Medulla oblongata (tissue), 1 donor: ENCODE results near the gene HAPLN3.
"Not testable (repeated sequence)": the region's sequence is repeated elsewhere in the genome, so short reads cannot be mapped to it uniquely, and the experiment has no call there.

ENCODE experiments used
- DNase-seq: peaks from one replicate; pipeline ENCODE4 v3.0.0-alpha.2; 2015; ENCODE audit errors: extremely low spot score

HAPLN3 gene, protein sequence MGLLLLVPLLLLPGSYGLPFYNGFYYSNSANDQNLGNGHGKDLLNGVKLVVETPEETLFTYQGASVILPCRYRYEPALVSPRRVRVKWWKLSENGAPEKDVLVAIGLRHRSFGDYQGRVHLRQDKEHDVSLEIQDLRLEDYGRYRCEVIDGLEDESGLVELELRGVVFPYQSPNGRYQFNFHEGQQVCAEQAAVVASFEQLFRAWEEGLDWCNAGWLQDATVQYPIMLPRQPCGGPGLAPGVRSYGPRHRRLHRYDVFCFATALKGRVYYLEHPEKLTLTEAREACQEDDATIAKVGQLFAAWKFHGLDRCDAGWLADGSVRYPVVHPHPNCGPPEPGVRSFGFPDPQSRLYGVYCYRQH

DNA sequence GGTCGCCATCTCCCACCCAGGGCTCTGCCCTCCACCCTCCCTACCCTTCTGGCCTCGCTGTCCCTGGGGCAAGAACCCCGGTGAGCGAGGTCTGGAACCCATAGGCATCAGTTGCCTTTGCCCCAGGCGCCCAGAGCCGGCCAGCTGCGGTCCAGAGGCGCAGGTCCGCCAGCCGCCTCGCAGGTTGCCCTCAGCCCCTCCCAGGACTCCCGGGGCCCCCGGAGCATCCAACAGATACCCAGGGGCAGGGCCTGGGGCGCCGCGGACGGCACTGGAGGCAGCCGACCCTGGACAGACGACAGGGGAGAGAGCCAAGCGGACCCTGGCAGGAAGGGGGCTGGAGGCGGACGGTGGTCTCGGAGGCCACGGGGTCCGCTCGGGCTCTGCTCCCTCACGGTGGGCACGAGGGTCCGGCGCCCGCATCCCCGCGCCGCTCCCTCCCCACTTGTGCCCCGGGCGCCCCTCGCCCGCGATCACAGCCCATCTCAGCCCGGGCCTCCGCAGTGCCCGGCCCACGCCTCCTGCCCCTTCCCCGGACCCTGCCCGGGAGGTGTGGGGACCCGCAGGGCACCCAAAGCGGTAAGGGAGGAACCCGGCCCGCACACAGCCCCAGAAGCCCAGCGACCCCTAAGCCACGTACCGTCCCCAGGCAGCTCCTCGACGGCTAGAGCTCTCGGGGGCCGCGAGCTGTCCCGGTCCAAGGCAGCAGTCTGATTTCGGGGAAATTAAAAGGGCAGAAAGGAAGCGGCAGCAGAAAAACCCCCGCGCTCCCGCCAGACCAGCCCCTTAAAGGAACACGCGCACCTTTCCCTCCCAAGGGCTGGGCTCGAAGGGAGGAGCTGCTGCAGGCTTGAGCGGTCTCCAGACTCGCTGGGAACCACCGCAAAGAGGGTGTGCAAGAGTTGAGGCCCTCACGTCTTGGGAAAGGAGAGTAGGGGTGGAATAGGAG lies at the start of gene HAPLN3:
Gene HAPLN3 (minus strand): TSS at position 726 of the 949 bp plus-strand sequence. CDS start 8,246 bp downstream, outside the sequence.
- DNase-seq = no peak

DNA sequence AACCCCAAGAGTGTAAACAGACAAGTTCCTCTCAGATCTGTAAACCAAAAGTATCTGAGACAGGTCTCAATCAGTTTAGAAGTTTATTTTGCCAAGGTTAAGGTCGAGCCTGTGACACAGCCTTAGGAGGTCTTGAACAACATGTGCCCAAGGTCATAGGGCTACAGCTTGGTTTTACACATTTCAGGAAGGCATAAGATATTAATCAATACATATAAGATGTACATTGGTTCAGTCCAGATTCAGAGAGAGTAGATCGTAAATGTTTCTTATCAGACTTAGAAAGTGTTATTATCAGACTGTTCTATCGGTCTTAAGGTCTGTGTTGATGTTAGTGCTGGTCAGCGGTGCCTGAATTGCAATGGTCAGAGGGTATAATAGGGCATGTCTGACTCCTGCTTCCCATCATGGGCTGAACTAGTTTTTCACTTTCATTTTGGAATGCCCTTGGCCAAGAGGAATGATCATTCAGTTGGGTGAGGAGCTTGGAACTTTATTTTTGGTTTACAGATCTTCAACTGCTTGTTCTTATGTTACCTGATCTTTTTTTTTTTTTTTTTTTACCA lies 44.8 kb upstream of the HAPLN3 start:
- DNase-seq = no peak

DNA sequence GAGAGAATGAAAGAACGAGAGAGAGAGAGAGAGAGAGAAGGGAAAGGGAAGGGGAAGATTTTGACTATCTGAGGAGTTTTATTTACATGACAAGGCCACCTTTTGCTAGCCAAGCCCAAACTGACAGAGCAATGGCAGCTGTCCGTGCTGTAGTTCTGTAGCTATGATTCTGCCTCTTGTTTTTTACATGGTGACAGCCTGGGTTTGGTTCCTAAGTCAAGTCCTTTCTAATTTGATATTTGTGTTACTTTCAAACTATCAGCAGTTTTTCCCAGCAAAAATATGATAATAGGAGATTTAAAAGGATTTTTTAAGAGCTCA lies 44.1 kb upstream of the HAPLN3 start:
- DNase-seq = no peak

DNA sequence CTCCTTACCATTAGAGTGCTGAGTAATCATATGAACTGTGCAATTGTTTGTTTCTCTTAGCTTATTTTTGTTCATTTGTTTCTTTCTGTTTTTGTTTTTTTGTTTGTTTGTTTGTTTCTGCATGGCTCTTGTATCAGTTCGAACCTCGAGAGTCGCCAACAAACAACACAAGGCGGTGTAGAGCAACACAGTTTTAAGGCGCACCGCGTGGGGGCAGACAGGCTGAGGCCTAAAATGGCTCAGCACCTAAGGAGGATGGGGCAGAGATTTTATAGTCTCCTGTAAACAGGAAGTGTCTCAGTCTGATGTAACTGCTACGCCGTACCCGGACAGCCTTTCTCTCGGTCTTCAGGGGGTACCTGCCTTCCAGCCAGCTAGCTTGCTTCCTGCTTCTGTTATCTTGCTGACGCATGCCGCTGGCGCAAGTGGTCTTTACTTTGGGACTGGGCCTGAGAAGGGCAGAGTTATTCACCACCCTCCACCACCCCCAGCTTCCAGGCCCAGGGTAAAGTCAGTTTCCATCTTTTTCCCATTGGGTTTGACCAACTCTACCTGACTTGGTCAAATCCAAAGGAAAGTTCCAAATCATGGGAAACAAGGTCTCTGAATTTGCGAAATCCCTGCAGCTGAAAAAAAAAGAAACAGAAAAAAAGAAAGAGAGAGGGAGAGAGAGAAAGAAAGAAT lies 43.6 kb upstream of the HAPLN3 start:
- no peak for DNase-seq

DNA sequence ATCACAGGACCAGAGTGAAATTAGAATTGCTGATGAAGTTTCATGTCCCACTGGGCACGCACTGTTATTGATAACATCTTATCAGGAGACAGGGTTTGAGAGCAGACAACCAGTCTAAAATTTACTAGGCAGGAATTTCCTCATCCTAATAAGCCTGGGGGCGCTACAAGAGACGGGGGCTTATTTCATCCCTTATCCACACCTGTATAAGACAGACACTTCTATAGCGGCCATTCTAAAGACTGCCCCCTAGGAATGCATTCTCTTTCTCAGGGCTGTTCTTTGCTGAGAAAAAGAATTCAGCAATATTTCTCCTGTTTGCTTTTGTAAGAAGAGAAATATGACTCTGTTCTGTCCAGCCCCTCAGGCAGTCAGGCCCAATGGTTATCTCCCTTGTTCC lies 39.1 kb upstream of the HAPLN3 start:
- not testable (repeated sequence) for DNase-seq

DNA sequence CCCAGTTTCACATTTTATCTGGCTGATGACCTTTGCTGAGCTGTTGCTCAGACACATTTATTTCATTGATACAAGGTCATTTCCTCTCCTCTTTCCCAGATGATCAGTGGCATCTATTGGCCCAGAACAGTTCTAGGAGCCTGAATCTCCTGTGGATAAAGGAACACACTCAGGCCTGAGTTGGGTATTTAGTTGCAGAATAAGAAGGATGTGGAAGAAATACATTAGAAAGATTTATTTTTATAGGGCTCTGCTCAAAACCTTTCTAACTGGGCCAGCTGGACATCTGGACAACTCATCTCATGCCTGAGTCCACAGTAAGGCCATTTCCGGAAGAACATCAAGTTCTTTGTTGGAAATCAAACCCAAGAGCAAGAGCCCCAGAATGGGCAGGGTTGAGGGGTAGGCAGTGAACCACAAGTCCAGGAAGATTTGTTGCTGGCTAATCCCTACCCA lies 37.6 kb upstream of the HAPLN3 start:
- no peak for DNase-seq

DNA sequence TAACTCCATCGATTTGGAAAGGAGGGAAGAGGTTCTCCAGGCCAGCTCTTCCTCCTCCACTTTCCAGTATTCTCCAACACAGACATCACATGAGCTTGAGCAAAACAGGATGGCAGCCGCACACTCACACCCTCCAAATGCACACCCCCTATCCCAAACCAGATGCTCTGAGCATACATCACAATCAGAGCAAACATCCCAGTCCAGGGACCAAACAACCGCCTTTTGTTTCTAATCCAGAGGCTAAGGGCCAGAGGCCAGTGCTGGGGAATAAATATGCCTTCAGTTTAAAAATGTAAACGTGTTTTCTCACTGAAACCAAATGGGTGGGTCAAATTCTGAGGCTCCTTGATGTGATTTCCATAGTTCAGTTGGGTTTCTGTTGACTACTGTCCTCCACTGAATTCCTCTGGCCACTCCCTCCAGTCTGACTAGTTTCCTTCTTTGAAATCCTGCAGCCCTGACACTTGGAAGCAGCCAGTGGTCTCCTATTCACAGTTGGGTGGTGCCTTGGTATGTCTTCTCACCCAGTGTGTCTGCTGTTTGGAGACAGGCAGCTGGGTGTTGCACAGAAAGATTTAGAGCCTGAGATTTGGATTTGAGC lies 37.0 kb upstream of the HAPLN3 start:
- peak; percentile 93 for DNase-seq

DNA sequence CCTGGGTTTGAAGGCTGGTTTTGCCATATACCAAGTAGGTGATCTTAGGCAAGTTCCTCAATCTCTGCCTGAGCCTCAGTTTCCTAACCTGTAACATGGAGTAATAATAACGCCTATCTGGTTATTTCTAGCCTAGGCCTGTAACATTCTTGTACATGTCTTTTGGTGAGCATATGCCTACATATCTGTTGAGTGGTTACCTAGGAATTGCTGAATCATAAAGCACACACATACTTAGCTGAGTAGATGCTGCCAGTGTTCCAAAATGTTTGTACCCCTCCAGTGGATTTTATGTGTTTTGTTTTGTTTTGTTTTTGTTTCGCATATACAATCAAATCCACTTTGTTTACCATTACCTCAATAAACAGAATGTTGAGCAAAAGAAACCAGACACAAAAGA lies 35.2 kb upstream of the HAPLN3 start:
- no peak for DNase-seq

DNA sequence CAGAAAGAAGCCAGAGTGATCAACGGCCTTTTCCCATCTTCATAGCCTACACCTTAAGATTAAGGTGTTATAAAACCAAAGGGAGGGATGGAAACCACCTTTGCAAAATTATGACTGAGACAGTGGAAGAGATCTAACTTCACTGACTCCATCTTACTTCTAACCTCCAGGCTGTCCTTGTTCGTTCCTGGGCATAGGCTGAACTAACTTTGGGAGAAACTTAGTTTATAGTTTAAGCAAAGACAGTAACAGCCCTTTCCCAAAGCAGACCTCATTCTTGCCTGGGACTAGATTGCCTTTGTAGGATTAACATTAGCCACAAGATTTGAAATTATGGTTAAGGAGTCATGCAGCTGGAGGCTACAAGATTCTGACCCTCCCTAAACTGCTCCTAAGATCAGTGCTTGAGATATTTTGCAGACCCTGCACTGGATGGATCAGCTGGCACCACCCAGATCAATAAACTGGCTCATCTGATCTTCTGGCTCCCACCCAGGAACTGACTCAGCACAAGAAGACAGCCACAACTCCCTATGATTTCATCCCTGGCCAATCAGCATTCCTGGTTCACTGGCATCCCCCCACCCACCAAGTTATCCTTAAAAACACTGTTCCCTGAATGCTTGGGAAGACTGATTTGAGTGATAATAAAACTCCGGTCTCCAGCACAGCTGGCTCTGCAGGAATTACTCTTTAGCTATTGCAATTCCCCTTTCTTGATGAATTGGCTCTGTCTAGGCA lies 34.2 kb upstream of the HAPLN3 start:
- DNase-seq = not testable (repeated sequence)

DNA sequence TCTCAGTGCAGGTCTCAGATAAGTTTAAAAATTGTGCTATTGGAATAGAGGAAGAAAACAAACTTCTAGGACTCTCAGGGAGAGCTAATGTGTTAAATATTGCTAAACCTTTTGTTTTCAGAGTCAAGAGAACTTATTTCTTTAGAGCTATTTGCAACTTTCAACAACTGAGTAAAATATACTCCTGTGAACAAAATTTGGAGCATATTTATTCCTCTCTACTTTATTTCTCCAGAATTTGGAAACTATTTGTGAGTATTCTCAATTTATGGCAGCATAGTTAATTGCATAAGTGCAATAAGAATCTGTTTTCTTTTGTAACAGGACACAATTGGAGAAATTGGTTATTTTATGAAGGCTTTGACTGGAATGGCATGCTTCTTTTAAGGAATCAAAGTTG lies 32.8 kb upstream of the HAPLN3 start:
- not testable (repeated sequence) for DNase-seq

DNA sequence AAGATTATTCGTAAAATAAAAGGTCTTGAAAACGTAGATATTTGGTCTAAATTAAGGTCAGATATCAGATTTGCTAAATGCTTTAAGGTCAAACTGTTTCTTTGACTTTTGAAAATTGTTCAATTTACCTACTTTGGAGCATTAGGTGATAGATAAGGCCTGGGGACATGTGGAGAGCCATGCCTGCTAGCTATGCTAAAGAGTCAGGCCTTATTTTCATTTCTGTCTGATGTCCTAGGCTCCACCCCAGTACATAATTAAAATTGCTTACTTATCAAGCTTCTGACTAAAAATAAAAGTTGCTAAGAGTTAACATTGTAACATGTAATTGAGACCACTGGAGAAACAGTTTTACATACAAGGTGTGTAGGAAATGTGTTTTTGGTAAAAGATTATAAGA lies 30.3 kb upstream of the HAPLN3 start:
- DNase-seq = not testable (repeated sequence)

DNA sequence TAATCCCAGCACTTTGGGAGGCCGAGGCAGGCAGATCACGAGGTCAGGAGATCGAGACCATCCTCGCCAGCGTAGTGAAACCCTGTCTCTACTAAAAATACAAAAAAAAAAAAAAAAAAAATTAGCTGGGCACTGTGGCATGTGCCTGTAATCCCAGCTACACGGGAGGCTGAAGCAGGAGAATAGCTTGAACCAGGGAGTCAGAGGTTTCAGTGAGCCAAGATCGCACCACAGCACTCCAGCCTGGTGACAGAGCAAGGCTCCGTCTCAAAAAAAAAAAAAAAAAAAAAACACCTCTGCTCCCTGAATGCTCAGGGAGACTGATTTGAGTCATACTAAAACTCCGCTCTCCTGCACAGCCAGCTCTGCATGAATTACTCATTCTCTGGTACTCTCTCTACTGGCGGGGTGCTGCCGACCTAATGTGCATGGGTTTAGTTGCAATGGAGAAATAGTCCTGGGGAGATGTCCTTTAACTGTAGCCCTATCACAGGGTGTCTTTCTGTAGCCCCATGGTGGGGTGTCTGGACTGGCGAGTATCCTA lies 25.6 kb upstream of the HAPLN3 start:
- not testable (repeated sequence) for DNase-seq

DNA sequence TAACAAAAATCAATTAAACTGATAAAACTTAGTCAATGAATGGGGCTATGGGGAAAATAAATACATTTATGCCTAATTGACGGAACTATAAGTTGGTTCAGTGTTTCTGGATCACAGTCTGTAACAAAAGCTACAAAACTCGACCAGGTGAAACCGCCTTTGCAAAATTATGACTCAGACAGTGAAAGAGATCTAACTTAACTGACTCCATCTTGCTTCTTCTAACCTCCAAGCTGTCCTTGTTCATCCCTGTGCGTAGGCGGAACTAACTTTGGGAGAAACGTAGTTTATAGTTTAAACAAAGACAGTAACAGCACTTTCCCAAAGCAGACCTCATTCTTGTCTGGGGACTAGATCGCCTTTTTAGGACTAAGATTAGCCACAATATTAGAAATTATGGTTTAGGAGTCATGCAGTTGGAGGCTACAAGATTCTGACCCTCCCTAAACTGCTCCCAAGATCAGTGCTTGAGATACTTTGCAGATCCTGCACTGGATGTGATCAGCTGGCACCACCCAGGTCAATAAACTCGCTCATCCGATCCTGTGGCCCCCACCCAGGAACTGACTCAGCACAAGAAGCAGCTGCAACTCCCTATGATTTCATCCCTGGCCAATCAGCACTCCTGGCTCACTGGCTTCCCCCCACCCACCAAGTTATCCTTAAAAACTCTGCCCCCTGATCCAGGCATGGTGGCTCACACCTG lies 25.0 kb upstream of the HAPLN3 start:
- DNase-seq = no peak

DNA sequence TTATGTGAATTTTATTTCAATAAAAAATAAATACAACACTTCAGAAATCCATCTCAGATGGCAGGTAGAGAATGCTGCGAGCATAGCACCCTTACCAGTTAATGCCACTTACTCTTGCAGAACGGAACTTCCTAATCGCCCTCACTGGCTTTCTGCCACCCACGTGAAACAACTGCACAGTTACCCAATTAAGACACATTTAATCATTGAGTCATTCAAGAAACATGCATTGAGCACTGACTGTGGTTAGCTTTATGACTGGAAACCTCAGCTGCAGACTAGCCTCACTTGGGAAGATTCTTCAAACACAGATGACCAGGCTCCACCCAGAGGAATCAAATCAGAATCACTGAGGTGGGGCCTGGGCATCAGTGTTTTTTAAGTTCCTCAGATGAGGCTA lies 23.4 kb upstream of the HAPLN3 start:
- DNase-seq = no peak

DNA sequence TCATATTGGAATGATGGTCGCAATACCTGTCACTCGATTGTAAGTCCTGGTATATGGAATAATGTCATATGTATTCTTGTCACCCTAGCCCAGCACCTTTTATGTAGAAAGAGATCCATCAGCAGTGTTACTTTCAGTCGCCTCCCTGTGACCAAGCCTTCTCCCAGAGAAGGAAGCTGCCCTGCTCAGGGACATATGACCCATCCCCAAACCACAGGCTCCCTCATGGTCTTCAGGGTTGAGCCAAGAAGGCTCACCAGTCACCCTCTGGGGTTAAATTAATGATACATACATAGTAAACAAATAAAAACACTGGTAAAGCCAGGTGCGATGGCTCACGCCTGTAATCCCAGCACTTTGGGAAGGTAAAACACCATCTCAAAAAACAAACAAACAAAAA lies 22.4 kb upstream of the HAPLN3 start:
- no peak for DNase-seq

DNA sequence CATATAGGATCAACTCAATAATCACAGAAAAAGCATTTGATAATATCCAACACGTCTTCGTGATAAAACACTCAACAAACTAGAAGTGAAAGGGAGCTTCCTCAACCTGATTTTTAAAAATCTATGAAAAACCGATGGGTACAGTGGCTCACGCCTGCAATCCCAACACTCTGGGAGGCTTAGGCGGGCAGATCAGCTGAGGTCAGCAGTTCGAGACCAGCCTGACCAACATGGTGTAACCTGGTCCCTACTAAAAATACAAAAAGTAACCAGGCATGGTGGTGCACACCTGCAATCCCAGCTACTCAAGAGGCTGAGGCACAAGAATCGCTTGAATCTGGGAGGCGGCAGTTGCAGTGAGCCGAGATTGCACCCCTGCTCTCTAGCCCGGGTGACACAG lies 20.0 kb upstream of the HAPLN3 start:
- no peak for DNase-seq

DNA sequence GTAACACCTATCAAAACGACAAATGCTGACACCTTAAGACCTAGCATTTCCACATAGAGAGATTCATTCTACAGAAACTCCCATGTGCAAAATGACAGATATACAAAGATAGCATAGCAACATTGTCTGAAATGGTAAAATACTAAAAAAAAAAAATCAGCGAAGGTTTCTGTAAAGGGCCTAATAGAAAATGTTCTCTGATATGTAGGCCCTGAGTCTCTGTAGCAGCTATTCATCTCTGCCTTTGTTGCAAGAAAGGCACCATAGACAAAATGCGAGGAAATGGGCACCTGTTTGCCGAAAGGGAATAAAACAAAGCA lies 18.5 kb upstream of the HAPLN3 start:
- no peak for DNase-seq

DNA sequence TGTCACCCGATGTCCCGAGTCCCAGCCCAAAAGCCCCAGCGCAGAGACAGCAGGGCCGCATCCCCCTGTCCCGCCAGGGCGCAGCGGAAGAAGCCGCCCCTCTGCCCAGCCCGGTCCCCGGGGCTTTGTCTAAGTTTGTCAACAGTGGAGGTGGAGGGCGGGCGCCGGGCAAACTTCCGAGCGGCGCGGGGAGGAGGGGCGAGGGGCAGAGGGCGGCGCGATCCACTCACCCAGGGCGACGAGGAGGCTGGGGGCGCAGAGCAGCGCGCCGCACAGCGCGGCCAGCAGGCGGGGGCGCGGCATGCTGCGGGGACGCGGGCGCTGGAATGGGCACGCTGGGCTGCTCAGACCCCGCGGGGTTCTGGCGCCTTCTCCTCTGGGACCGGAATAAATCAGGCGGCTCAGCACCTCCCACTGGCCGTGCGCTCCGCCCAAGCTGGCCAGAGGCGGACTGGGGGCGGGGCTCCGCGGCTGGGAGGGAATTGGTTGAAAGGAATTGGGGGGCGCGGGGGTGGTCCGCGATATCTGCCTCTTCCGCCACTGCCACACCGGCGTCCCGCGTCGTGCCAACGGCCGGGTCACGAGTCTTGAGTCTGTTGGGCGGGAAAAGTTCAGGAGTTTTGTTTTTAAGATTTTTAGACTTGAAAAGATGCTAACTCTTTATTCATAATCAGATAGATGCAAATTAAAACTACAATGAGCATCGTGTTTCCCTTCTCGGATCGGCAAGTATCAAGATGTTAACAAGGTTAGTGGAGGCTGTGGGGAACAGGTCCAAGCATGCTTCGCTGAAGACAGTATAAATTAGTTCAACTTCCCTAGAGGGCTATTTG lies 17.9 kb upstream of the HAPLN3 start, which contains the start of gene MFGE8:
Gene MFGE8 (minus strand): TSS at position 363 of the 833 bp plus-strand sequence. CDS start 60 bp downstream, at position 303.
- DNase-seq = peak; percentile 80

DNA sequence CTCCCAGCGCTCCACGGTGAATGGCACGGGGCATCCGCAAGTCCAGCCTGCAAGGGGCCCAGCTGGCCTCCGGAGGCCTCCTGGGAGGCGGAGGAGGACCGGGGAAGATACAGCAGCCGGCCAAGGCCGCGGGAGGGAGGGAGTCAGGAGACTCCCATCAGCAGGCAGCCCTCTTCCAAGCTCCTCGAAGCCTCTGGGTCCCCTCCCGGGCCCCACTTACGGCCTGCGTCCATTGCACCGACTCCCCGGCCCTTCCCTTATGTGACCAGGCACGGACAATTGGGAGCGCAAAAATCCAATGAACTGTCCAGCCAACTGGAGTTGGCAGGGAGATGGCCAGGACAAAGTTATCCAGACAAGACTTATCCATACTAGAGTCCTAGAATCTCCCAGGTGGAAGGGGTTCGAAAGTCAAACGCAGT lies 17.2 kb upstream of the HAPLN3 start:
- DNase-seq = peak; percentile 35
